Endothelial cell of umbilical vein (primary cell): ENCODE measurements around the gene L3MBTL4.

Experiments
- POLR2A ChIP-seq: IDR thresholded peaks from 2 replicates; pipeline ENCODE4 v1.6.1; 2012; ENCODE audit warnings: low read depth, mild to moderate bottlenecking, control low read depth, low read length
- POLR2AphosphoS5 ChIP-seq: IDR thresholded peaks from 2 replicates; pipeline ENCODE4 v1.6.1; 2012; ENCODE audit warnings: low read depth, mild to moderate bottlenecking, control low read depth, low read length, moderate library complexity; ENCODE audit not compliant: insufficient read depth
- TF ChIP-seq, protein P1 (sequence below), 2 donors: IDR thresholded peaks; 1 replicate in 1 of 2; 2 replicates in 1 of 2; pipeline ENCODE4 v1.5.1; 2011; ENCODE audit warnings: low read length in 2 of 2, mild to moderate bottlenecking in 2 of 2, moderate library complexity in 2 of 2, control low read depth in 1 of 2, inconsistent platforms in 1 of 2, low read depth in 1 of 2; ENCODE audit not compliant: insufficient read depth in 1 of 2; ENCODE audit errors: extremely low read depth in 1 of 2
- TF ChIP-seq, protein P2 (sequence below): IDR thresholded peaks from 2 replicates; pipeline ENCODE4 v1.6.1; 2011; ENCODE audit not compliant: insufficient read depth, insufficient read length

DNA sequence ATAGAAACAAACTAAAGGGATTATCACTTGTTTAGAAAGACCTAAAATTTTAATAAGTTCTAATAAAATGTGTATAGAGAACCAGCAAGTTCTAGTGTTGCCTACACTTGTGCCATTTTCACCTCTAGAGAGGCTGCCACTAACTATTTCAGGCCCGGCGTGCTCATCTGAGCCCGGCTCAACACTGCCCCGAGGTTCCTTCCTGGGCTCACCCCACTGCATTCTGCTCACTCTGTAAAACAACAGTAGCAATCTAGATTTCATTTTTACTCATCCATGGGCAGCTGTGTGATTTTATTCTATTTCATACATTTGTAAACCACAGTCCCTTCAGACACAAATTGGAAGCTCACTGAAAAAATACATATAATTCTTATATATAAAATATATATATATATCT is 253.2 kb downstream of the L3MBTL4 start:
- TF ChIP-seq, protein P1, sequence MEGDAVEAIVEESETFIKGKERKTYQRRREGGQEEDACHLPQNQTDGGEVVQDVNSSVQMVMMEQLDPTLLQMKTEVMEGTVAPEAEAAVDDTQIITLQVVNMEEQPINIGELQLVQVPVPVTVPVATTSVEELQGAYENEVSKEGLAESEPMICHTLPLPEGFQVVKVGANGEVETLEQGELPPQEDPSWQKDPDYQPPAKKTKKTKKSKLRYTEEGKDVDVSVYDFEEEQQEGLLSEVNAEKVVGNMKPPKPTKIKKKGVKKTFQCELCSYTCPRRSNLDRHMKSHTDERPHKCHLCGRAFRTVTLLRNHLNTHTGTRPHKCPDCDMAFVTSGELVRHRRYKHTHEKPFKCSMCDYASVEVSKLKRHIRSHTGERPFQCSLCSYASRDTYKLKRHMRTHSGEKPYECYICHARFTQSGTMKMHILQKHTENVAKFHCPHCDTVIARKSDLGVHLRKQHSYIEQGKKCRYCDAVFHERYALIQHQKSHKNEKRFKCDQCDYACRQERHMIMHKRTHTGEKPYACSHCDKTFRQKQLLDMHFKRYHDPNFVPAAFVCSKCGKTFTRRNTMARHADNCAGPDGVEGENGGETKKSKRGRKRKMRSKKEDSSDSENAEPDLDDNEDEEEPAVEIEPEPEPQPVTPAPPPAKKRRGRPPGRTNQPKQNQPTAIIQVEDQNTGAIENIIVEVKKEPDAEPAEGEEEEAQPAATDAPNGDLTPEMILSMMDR (IDR thresholded peaks at IDR 0.05; ENCODE audit: extremely low read depth in 1 of 2, insufficient read depth in 1 of 2, low read depth in 1 of 2, low read length in 2 of 2) = no peak
- TF ChIP-seq POLR2A (no peak), POLR2AphosphoS5 (no peak)
- TF ChIP-seq, protein P2, sequence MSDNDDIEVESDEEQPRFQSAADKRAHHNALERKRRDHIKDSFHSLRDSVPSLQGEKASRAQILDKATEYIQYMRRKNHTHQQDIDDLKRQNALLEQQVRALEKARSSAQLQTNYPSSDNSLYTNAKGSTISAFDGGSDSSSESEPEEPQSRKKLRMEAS = no peak
